GM12892 (cell line): ENCODE data around the gene RNU6-9.

ENCODE experiments used
- POLR2A ChIP-seq: IDR thresholded peaks from 2 replicates; pipeline ENCODE4 v1.6.1; 2011; ENCODE audit warnings: low read depth, low read length, control low read depth
- POLR2AphosphoS5 ChIP-seq: IDR thresholded peaks from 2 replicates; pipeline ENCODE4 v1.6.1; 2011; ENCODE audit warnings: low read depth, low read length, control low read depth
- TAF1 ChIP-seq: IDR thresholded peaks from 2 replicates; pipeline ENCODE4 v1.6.1; 2011; ENCODE audit warnings: low read depth, mild to moderate bottlenecking, control low read depth, low read length, borderline replicate concordance

DNA sequence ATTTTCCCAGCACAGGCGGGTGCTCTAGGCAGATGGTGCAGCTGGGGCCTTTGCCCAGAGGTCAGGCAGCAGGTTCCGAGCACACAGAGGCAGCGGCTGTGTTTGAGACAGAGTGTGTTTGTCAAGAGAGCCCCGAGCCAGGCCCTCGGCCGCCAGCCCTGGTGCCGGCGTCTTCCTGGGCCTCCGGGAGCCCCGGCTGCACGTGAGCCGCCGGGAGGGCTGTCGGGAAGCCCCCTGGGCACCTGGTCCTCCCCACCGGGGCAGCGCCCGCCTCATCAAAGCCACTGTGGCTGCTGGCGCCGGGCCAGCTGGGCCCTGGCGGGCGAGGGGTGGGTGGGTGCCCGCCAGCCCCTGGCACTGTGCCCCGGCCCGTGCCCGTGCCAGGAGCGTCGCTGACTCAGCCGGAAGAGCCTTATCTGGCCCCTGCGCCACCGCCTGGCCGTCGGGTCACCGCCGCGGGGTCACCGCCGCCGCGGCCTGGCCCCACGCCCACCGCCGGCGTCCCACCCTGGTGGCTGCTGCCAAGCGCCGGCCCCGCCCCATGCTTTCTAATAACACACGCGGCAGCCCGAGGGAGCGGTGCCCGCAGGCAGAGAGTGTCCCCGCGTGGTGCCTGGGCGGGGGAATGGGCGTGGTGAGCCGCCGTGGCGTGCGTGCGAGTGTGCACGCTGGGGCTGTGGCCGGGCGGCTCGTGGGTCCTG, 47.5 kb downstream of the RNU6-9 start:
- no peak for TF ChIP-seq POLR2AphosphoS5
- TF ChIP-seq POLR2A, result no peak
- no peak for TF ChIP-seq TAF1
